CD4-positive, CD25-positive, alpha-beta regulatory T cell (primary cell): ENCODE data around the gene RBFOX1. TPM values are rescaled to one million over a fixed set of nuclear protein-coding genes. Genes with fewer than 3 reads are reported as not detected.

Source experiments
- ATAC-seq, 2 donors: fragments of 150-1000 bp; cut with Tn5 transposase; one replicate each; pipeline ENCODE4 v1.10.0; 2021; ENCODE audit warnings: low read depth in 2 of 2, moderate number of reproducible peaks in 2 of 2, moderate library complexity in 1 of 2
- DNase-seq, 3 donors: peaks; one replicate each; pipeline versions ENCODE4 v3.0.0 to v3.0.0-alpha.2; 2012 to 2022; ENCODE audit warnings: mixed read lengths in 1 of 3
- H3K27ac ChIP-seq: one replicate; pipeline ENCODE4 v1.7.0; 2013; ENCODE audit warnings: mild to moderate bottlenecking, low read length; ENCODE audit not compliant: insufficient read depth, poor library complexity, severe bottlenecking
- H3K27me3 ChIP-seq: one replicate; pipeline ENCODE4 v1.7.0; 2013; ENCODE audit warnings: low read length; ENCODE audit not compliant: control insufficient read depth, insufficient read depth
- H3K36me3 ChIP-seq: one replicate; pipeline ENCODE4 v1.7.0; 2013; ENCODE audit warnings: mild to moderate bottlenecking, low read length, moderate library complexity; ENCODE audit not compliant: control insufficient read depth, insufficient read depth
- H3K4me1 ChIP-seq: 2 replicates; pipeline ENCODE4 v1.7.0; 2013; ENCODE audit warnings: mild to moderate bottlenecking, low read length; ENCODE audit not compliant: insufficient read depth, control insufficient read depth, poor library complexity, severe bottlenecking
- H3K4me3 ChIP-seq: one replicate; pipeline ENCODE4 v1.7.0; 2013; ENCODE audit warnings: low read depth, mild to moderate bottlenecking, low read length, moderate library complexity
- H3K9me3 ChIP-seq, 2 experiments: 1 replicate in 1 of 2; 2 replicates in 1 of 2; pipeline ENCODE4 v1.7.0; 2013; ENCODE audit warnings: low read length in 2 of 2, mild to moderate bottlenecking in 1 of 2, moderate library complexity in 1 of 2; ENCODE audit not compliant: control insufficient read depth in 2 of 2
- H3K27ac Mint-ChIP-seq, 3 donors: one replicate each; pipeline ENCODE4 v1.8.0; 2020 to 2022; ENCODE audit warnings: mild to moderate bottlenecking in 3 of 3, mixed read lengths in 3 of 3, moderate library complexity in 2 of 3
- H3K27me3 Mint-ChIP-seq: one replicate; pipeline ENCODE4 v1.8.0; 2022; ENCODE audit warnings: mild to moderate bottlenecking, mixed read lengths
- H3K36me3 Mint-ChIP-seq: one replicate; pipeline ENCODE4 v1.8.0; 2020; ENCODE audit warnings: mixed read lengths
- H3K4me1 Mint-ChIP-seq, 4 donors: one replicate each; pipeline ENCODE4 v1.8.0; 2020 to 2022; ENCODE audit warnings: mixed read lengths in 4 of 4, mild to moderate bottlenecking in 1 of 4
- H3K4me3 Mint-ChIP-seq, 4 donors: one replicate each; pipeline ENCODE4 v1.8.0; 2020 to 2022; ENCODE audit warnings: mild to moderate bottlenecking in 4 of 4, mixed read lengths in 4 of 4, moderate library complexity in 3 of 4
- H3K9me3 Mint-ChIP-seq, 7 donors: one replicate each; pipeline ENCODE4 v1.8.0; 2020 to 2022; ENCODE audit warnings: mixed read lengths in 7 of 7, mild to moderate bottlenecking in 3 of 7, moderate library complexity in 2 of 7
- polyA plus RNA-seq, 4 donors: library from polyadenylated mRNA; unstranded; fragments of 300-500 nt; fragmentation: Illumina TruSeq; gene quantifications; one replicate each; pipeline ENCODE4 v1.2.3, GENCODE V29; 2021
- total RNA-seq: library from RNA; stranded (reverse); gene quantifications from one replicate; pipeline ENCODE4 v1.2.3, GENCODE V29; 2022

The RBFOX1 gene
- total and polyA plus RNA-seq, 5 donors from 2014 or later, result not detected

DNA sequence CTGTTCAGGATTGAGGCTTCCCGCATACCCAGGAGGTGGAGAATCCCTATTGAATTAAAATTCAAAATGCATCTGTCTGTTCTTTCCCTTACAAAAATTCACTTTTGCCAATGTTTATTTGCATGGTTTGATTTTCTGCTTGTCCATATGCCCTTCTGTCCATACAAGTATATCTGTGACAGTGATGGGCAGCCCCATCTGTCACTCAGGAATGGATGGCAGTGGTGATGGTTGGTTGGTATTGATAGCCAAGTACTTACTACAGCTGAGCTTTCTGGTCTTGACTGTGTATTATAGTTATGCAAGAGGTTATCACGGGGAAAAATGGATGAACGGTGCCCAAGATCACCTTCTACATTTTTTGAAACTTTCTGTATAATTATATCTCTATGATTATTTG is 171.0 kb downstream of the RBFOX1 start:
- Histone ChIP-seq H3K9me3 (peaks cover 0 to 5% of the 10 kb centered on the region in 2 experiments), H3K4me3 (no peak overlapping the region), H3K27me3 (no peaks in the 10 kb centered on the region), H3K36me3 (no peaks in the 10 kb centered on the region), H3K27ac (no peak overlapping the region), H3K4me1 (no peaks in the 10 kb centered on the region)
- H3K27ac Mint-ChIP-seq, result no peak overlapping the region
- no peak overlapping the region for H3K4me3 Mint-ChIP-seq
- H3K36me3 Mint-ChIP-seq, result no peaks in the 10 kb centered on the region
- DNase-seq (no peak), ATAC-seq (no peak)
- H3K9me3 Mint-ChIP-seq, result peaks cover 3 to 45% (median 12%) of the 10 kb centered on the region in 7 donors
- H3K27me3 Mint-ChIP-seq, result no peaks in the 10 kb centered on the region
- H3K4me1 Mint-ChIP-seq, result no peaks in the 10 kb centered on the region

GRCh38 chr16:7504844-7505243 is 172.2 kb downstream of the RBFOX1 start:
- Histone ChIP-seq H3K27ac (no peak overlapping the region), H3K27me3 (no peaks in the 10 kb centered on the region), H3K9me3 (peaks cover 0 to 5% of the 10 kb centered on the region in 2 experiments), H3K4me1 (no peaks in the 10 kb centered on the region), H3K36me3 (no peaks in the 10 kb centered on the region), H3K4me3 (no peak overlapping the region)
- Mint-ChIP-seq H3K9me3 (peaks cover 5 to 41% (median 11%) of the 10 kb centered on the region in 7 donors), H3K27ac (no peak overlapping the region), H3K4me3 (no peak overlapping the region), H3K27me3 (no peaks in the 10 kb centered on the region), H3K4me1 (no peaks in the 10 kb centered on the region), H3K36me3 (no peaks in the 10 kb centered on the region)
- DNase-seq (no peak), ATAC-seq (no peak)

GRCh38 chr16:7505495-7505894 is 172.8 kb downstream of the RBFOX1 start:
- ATAC-seq, result no peak
- Histone ChIP-seq H3K4me3 (no peak overlapping the region), H3K27me3 (no peaks in the 10 kb centered on the region), H3K9me3 (peaks cover 0 to 5% of the 10 kb centered on the region in 2 experiments), H3K4me1 (no peaks in the 10 kb centered on the region), H3K36me3 (no peaks in the 10 kb centered on the region), H3K27ac (no peak overlapping the region)
- no peak for DNase-seq
- Mint-ChIP-seq H3K4me1 (no peaks in the 10 kb centered on the region), H3K4me3 (no peak overlapping the region), H3K9me3 (peaks cover 8 to 41% (median 14%) of the 10 kb centered on the region in 7 donors), H3K36me3 (no peaks in the 10 kb centered on the region), H3K27ac (no peak overlapping the region), H3K27me3 (no peaks in the 10 kb centered on the region)

GRCh38 chr16:7506363-7506762 is 173.7 kb downstream of the RBFOX1 start:
- H3K9me3 ChIP-seq, result peaks cover 0 to 5% of the 10 kb centered on the region in 2 experiments
- Mint-ChIP-seq H3K27me3 (no peaks in the 10 kb centered on the region), H3K4me3 (no peak overlapping the region), H3K36me3 (no peaks in the 10 kb centered on the region), H3K27ac (no peak overlapping the region), H3K4me1 (no peaks in the 10 kb centered on the region), H3K9me3 (peaks cover 7 to 32% (median 14%) of the 10 kb centered on the region in 7 donors)
- ATAC-seq, result no peak
- H3K4me3 ChIP-seq, result no peak overlapping the region
- DNase-seq, result no peak
- H3K27me3 ChIP-seq, result no peaks in the 10 kb centered on the region
- no peaks in the 10 kb centered on the region for H3K4me1 ChIP-seq
- no peak overlapping the region for H3K27ac ChIP-seq
- H3K36me3 ChIP-seq, result no peaks in the 10 kb centered on the region

DNA sequence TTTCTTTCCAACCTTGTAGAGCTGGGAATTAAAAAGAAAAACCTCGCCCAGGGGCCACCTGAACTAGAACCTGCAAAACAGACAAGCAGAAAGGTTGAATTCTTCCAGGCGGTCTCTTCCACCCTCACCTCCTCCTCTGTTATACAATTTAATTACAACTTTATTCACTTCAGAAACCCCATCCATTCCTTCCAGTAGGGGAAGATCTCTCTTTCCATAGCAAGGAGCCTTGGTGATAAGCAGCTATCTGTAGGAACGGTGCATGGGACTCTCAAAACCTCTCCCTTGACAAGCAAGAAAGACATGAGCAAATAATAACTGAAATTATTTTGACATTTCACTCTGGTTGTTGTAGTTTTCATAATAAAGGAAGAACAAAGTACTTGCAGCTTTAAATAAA is 176.0 kb downstream of the RBFOX1 start:
- H3K27me3 Mint-ChIP-seq, result no peaks in the 10 kb centered on the region

DNA sequence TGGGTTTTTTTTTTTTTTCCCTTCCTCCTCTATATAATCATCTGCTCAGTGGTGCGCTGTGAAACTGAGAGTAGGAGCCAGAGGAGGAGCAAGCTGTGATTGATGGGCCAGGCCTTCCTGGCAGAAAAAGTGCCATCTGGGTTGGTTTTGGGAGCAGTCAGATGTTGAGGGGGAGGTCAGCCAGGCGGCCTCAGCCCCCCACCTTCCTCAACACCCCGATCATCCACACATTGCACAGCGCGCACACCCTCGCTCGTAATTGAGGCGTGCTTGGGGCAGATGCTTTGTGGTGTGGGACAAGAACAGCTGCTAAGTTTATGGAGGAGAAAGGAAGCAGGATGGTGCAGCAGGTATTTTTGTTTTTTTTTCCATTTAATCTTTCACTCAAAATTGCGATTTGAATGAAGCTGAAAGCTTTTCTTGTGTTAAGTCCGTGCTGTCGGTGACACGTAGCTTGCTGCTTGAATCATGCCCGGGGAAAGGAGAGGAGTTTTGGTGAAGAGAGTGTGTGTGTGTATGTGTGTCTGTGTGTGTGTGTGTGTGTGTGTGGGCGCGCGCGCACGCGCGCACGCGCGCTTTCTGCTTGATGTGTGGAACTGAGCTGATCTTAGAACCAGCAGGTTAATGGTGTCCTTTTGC is 177.4 kb downstream of the RBFOX1 start:
- no peaks in the 10 kb centered on the region for H3K4me1 Mint-ChIP-seq
- H3K27ac Mint-ChIP-seq, result no peak overlapping the region
- Histone ChIP-seq H3K27ac (no peak overlapping the region), H3K4me3 (no peak overlapping the region), H3K27me3 (no peaks in the 10 kb centered on the region), H3K36me3 (no peaks in the 10 kb centered on the region), H3K4me1 (no peaks in the 10 kb centered on the region), H3K9me3 (peaks cover 0 to 5% of the 10 kb centered on the region in 2 experiments)
- no peak for DNase-seq
- H3K27me3 Mint-ChIP-seq, result no peaks in the 10 kb centered on the region
- H3K4me3 Mint-ChIP-seq, result no peak overlapping the region
- ATAC-seq, result no peak
- peaks cover 0 to 26% (median 8%) of the 10 kb centered on the region in 7 donors for H3K9me3 Mint-ChIP-seq
- no peaks in the 10 kb centered on the region for H3K36me3 Mint-ChIP-seq

More for the DNA sequence above, 176.0 kb downstream of the RBFOX1 start:
- peaks cover 0 to 5% of the 10 kb centered on the region in 2 experiments for H3K9me3 ChIP-seq
- no peak overlapping the region for H3K27ac Mint-ChIP-seq
- no peaks in the 10 kb centered on the region for H3K4me1 Mint-ChIP-seq
- no peak overlapping the region for H3K4me3 ChIP-seq
- H3K9me3 Mint-ChIP-seq, result peaks cover 0 to 23% (median 5%) of the 10 kb centered on the region in 7 donors
- ATAC-seq, result no peak
- H3K27ac ChIP-seq, result no peak overlapping the region
- no peaks in the 10 kb centered on the region for H3K36me3 ChIP-seq
- no peak overlapping the region for H3K4me3 Mint-ChIP-seq
- no peaks in the 10 kb centered on the region for H3K4me1 ChIP-seq
- no peak for DNase-seq
- H3K27me3 ChIP-seq, result no peaks in the 10 kb centered on the region
- H3K36me3 Mint-ChIP-seq, result no peaks in the 10 kb centered on the region

- H3K36me3 Mint-ChIP-seq, result no peaks in the 10 kb centered on the region
Observed at GRCh38 chr16:7511549-7512260, 179.1 kb downstream of the RBFOX1 start.

More at GRCh38 chr16:7511549-7512260, 179.1 kb downstream of the RBFOX1 start:
- Mint-ChIP-seq H3K27ac (no peak overlapping the region), H3K9me3 (peaks cover 0 to 21% (median 8%) of the 10 kb centered on the region in 7 donors), H3K4me3 (no peak overlapping the region), H3K4me1 (no peaks in the 10 kb centered on the region), H3K27me3 (no peaks in the 10 kb centered on the region)
- H3K9me3 ChIP-seq, result peaks cover 0 to 5% of the 10 kb centered on the region in 2 experiments
- H3K36me3 ChIP-seq, result no peaks in the 10 kb centered on the region
- ATAC-seq, result no peak
- H3K4me3 ChIP-seq, result no peak overlapping the region
- no peak overlapping the region for H3K27ac ChIP-seq
- DNase-seq, result no peak
- no peaks in the 10 kb centered on the region for H3K4me1 ChIP-seq
- no peaks in the 10 kb centered on the region for H3K27me3 ChIP-seq
